B cell (primary cell): Measurements from ENCODE around the gene PRKN.

Experiments
- CTCF ChIP-seq: fragments of 200-600 bp; IDR thresholded peaks from one replicate; pipeline ENCODE4 v1.8.0; 2022; ENCODE audit warnings: antibody characterized with exemption, mild to moderate bottlenecking
- EZH2 ChIP-seq: IDR thresholded peaks from 2 replicates; pipeline ENCODE4 v1.6.1; 2012; ENCODE audit warnings: borderline replicate concordance, low read depth, mild to moderate bottlenecking, moderate library complexity, low read length; ENCODE audit not compliant: insufficient read depth, poor library complexity, severe bottlenecking

- no peak for TF ChIP-seq CTCF
- TF ChIP-seq EZH2 = no peak
These were observed 896.5 kb downstream of the PRKN start for GRCh38 chr6:161830866-161831616.
